GM20000 (cell line): ENCODE results near the gene DEDD2.

Experiments used
- DNase-seq: peaks from one replicate; pipeline ENCODE4 v3.0.0; 2012; ENCODE audit warnings: low spot score
- TF ChIP-seq, protein P1 (sequence below): IDR thresholded peaks from 2 replicates; pipeline ENCODE4 v1.5.1; 2012; ENCODE audit warnings: mild to moderate bottlenecking, control low read depth; ENCODE audit errors: extremely low read depth, missing control alignments

DEDD2 gene

DNA sequence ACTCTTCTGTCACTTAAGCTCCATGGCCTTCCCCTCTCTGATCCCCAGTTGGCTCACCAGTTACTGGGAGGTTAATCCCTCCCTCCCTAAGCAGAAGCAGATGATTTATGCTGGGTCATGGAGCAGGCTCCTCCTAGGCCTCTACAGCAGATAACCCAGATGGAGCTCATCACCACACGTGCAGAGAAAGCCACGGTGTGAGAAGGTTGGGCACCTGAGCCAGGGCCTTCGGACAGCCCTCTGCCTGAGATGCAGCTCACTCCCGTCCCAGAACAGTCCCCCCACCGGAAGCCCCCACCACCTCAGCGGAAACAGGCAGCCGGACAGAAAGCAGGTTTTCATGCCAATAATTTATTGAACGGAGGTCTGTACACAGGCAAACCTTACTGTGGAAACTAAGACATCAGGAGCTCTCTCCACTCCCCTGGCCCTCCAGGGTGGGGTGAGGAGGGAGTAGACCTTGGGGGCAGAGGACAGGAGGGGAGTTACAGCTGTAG, 12.4 kb upstream of the DEDD2 start:
- no peak for DNase-seq
- TF ChIP-seq, protein P1, sequence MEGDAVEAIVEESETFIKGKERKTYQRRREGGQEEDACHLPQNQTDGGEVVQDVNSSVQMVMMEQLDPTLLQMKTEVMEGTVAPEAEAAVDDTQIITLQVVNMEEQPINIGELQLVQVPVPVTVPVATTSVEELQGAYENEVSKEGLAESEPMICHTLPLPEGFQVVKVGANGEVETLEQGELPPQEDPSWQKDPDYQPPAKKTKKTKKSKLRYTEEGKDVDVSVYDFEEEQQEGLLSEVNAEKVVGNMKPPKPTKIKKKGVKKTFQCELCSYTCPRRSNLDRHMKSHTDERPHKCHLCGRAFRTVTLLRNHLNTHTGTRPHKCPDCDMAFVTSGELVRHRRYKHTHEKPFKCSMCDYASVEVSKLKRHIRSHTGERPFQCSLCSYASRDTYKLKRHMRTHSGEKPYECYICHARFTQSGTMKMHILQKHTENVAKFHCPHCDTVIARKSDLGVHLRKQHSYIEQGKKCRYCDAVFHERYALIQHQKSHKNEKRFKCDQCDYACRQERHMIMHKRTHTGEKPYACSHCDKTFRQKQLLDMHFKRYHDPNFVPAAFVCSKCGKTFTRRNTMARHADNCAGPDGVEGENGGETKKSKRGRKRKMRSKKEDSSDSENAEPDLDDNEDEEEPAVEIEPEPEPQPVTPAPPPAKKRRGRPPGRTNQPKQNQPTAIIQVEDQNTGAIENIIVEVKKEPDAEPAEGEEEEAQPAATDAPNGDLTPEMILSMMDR: no peak

DNA sequence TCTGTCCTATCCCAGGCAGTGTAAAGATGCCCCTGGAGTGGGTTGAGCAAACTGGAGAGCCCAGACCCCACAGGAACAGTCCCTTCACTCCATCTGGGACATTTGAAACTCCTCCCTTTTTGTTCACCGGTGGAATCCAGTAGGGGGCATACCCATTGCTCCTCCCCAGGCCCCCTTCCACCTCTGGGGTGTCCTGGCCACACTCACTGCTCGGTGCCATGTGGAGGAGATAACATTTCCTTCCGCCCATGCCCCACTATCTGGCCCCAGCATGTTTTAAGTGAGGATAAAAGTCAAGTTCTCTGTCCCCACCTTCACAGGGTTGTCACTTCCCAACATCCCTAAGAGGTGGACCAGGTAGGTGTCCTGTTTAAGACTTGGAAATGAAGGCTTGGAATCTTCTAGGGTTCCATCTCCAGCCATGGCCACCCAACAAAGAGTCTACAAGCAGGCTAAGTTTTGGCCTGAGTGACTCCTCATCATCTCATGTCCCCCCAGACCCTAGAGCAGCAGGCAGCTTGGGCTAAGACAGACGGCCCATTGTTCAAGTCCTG, 11.9 kb upstream of the DEDD2 start:
- TF ChIP-seq, protein P1: no peak
- DNase-seq: no peak

DNA sequence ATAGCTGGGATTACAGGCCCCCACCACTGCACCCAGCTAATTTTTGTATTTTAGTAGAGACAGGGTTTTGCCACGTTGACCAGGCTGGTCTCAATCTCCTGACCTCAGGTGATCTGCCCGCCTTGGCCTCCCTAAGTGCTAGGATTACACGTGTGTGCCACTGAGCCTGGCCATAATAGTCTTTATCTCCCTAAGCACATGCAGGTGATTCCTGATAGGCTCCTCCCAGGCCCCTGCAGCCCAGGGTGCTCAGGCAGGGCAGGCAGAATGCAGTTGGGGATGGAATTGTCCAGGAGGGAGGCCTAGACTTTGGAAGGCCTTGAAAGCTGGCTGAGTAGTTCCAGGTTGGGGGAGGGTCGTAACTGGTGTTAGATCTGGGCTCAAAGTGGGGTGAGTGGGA, 11.2 kb upstream of the DEDD2 start:
- DNase-seq: no peak
- TF ChIP-seq, protein P1: no peak

DNA sequence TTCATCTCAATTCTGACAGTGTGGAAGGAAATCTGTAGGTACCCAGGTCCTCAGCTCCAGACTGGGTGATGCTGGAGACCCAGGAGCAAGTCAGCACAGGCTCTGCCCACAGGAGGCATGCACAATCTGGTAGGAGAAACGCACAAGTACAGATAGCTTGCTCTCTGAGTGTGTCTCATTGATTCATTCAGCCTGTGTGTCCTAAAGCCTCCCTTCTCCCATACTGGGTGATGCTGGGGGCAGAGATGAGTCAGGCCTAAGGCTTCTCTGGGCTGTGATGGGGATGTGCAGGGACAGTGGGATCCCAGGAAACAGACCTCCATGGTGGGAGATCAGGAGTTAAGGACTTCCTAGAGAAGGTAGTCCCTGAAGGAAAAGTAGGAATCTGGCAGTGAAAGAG, 9.4 kb upstream of the DEDD2 start:
- DNase-seq: no peak
- TF ChIP-seq, protein P1: no peak

DNA sequence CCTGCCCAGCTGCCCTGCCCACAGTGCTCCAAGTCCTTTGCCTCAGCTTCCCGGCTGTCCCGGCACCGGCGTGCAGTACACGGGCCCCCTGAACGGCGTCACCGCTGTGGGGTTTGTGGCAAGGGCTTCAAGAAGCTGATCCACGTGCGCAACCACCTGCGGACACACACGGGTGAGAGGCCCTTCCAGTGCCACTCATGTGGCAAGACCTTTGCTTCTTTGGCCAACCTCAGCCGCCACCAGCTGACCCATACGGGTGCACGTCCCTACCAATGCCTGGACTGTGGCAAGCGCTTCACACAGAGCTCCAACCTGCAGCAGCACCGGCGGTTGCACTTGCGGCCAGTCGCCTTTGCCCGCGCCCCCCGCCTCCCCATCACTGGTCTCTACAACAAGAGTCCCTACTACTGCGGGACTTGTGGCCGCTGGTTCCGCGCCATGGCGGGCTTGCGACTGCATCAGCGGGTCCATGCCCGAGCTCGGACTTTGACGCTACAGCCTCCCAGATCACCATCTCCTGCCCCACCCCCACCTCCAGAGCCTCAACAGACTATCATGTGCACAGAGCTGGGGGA, 8.3 kb upstream of the DEDD2 start:
- TF ChIP-seq, protein P1: no peak
- DNase-seq: no peak

DNA sequence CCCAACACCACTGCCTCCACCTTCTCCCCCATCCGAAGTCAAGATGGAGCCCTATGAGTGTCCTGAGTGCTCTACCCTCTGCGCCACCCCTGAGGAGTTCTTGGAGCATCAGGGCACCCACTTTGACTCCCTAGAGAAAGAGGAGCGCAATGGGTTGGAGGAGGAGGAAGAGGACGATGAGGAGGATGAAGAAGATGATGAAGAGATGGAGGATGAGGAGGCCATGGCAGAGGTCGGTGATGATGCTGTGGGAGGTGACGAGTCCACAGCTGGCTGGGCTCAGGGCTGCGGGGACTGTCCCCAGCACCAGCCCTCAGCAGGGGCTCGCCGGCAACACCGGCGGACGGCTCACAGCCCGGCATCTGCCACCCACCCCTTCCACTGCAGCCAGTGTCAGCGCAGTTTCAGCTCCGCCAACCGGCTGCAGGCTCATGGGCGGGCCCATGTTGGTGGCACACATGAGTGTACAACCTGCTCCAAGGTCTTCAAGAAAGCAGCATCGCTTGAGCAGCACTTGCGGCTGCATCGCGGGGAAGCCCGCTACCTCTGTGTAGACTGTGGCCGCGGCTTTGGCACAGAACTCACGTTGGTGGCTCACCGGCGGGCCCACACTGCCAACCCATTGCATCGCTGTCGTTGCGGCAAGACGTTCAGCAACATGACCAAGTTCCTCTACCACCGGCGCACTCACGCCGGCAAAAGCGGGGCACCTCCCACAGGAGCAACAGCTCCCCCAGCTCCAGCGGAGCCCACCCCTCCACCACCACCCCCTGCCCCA, 7.7 kb upstream of the DEDD2 start:
- TF ChIP-seq, protein P1: no peak
- no peak for DNase-seq

DNA sequence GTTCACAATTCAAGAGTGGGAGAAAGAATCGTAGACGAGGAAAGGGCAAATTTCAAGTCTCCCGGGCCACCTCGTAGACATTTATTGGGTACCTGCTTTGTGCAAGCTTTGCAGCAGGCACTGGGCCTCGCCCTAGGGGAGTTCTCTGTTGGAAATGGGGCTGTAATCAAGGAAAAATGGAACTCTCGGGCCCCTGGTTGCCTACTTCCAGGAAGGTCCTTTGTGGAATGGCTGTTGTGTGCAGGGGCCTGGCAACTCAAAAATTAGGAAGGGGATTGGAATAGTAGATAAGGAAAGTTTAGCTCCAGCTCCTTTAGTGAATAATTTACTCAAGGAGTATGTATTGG, 3.2 kb upstream of the DEDD2 start:
- no peak for DNase-seq
- TF ChIP-seq, protein P1: no peak
